Lower leg skin (tissue), 3 donors: ENCODE measurements around the gene TMEM9B.

ENCODE experiments used
- POLR2A ChIP-seq, 2 donors: fragments of 450-650 bp; IDR thresholded peaks; one replicate each; pipeline ENCODE4 v1.6.1; 2016 to 2017; ENCODE audit warnings: antibody characterized with exemption in 2 of 2, mild to moderate bottlenecking in 1 of 2, moderate library complexity in 1 of 2
- TF ChIP-seq, protein P1 (sequence below), 3 donors: fragments of 450-650 bp; IDR thresholded peaks; one replicate each; pipeline ENCODE4 v1.5.1; 2016; ENCODE audit warnings: antibody characterized with exemption in 3 of 3, mild to moderate bottlenecking in 3 of 3, moderate library complexity in 2 of 3

DNA sequence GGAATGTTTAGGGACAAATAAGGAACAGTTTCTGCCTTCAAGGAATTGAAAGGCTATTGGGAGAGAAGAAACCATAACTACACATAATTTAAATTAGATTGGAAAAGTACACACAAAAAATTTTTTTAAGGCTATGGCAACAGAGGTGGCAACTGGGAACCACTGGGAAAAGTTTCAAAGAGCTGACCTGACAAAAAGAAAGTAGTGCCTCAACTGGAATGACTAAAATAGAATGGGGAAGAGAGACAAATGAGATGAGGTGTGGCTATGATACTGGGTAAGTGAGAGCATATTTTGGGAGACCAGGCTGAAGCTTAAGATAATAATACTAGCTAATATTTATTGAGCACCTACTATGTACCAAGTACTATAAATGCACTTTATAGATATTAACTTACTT lies 56.1 kb downstream of the TMEM9B start:
- TF ChIP-seq, protein P1, sequence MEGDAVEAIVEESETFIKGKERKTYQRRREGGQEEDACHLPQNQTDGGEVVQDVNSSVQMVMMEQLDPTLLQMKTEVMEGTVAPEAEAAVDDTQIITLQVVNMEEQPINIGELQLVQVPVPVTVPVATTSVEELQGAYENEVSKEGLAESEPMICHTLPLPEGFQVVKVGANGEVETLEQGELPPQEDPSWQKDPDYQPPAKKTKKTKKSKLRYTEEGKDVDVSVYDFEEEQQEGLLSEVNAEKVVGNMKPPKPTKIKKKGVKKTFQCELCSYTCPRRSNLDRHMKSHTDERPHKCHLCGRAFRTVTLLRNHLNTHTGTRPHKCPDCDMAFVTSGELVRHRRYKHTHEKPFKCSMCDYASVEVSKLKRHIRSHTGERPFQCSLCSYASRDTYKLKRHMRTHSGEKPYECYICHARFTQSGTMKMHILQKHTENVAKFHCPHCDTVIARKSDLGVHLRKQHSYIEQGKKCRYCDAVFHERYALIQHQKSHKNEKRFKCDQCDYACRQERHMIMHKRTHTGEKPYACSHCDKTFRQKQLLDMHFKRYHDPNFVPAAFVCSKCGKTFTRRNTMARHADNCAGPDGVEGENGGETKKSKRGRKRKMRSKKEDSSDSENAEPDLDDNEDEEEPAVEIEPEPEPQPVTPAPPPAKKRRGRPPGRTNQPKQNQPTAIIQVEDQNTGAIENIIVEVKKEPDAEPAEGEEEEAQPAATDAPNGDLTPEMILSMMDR (IDR thresholded peaks at IDR 0.05), result no peak
- no peak for TF ChIP-seq POLR2A (IDR thresholded peaks at IDR 0.05)
